HG02840 (cell line): ENCODE data around the gene DYNC1LI1.
A peak's percentile ranks its signal among the peaks of the same experiment; 100 is the strongest.

ENCODE experiments used
- ATAC-seq: cut with Tn5 transposase; IDR thresholded peaks from one replicate; pipeline ENCODE4 v1.9.1; 2021; ENCODE audit warnings: mild to moderate bottlenecking, moderate library complexity, moderate number of reproducible peaks; ENCODE audit not compliant: unreplicated experiment, low FRiP score

Gene DYNC1LI1

GRCh38 chr3:32493437-32494414, 76.9 kb downstream of the DYNC1LI1 start:
- peak; percentile 80 for ATAC-seq

DNA sequence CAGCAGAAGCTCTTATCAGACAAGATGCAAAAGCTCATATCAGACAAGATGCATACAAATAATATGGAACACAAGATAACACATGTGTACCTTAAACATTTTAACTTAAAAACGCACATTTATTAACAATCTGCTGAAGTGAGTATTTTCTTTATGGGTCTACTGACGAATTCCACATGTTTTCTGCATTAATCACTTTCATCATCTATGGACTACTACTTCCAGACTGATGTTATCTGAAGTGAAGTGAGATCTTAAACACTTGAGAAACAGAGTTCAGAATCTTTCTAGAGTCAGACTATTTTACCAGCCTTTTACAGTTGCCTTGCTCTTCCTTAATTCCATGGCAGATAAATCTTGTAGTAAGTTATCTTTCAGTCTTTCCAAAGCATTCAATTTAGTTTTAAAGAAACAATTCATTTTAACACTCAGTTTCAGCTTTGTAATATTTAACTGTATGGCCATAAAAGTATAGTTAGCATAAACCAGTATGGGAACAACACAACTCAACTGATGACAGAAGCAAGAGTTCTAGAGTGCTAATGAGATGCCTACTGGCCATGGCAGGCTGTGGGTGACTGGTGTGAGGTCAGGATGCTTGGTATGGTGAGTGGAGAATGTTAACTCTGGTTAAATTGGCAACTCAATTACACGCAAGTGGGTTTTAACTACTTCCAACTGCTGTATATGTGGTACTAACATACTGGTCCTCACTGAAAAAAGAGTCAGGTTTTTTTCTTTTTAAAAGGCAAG, 77.8 kb downstream of the DYNC1LI1 start:
- no peak for ATAC-seq

DNA sequence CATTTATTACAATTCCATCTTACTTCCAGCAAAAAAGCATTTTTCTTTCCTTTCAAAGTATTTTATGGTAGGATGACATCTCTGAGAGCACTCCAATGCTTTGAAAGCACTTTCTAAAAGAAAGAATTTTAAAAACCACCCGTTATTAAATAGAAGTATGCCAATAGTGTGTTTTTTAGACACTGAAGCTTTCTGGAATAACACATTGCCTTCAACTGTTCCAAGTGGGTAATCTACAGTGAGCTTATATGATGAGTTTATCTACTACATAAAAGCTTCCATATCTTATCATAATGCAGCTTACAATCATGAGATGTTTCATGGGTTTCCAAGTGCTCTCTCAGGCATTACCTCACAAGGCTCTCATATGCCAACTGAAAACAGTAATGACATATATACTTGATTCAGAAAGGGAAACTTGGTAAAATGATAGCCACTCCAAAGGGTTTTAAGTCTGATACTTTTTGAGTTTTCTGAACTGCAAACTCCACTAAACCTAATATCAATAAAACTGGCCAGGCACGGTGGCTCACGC, 82.1 kb downstream of the DYNC1LI1 start:
- ATAC-seq: no peak

- no peak for ATAC-seq
Measured at GRCh38 chr3:32487781-32488473, 82.7 kb downstream of the DYNC1LI1 start.

- ATAC-seq: no peak
Measured at GRCh38 chr3:32484436-32484835, 86.2 kb downstream of the DYNC1LI1 start.

- ATAC-seq: no peak
Measured at GRCh38 chr3:32483772-32484171, 86.9 kb downstream of the DYNC1LI1 start.

- ATAC-seq: no peak
Measured at GRCh38 chr3:32482693-32483092, 88.0 kb downstream of the DYNC1LI1 start.

- ATAC-seq: no peak
Measured at GRCh38 chr3:32481791-32482631, 88.6 kb downstream of the DYNC1LI1 start.

- ATAC-seq: no peak
Measured at GRCh38 chr3:32480604-32481003, 90.1 kb downstream of the DYNC1LI1 start.
